PC-3 (cell line): ENCODE measurements around the gene RRP9. TPM values are rescaled to one million over a fixed set of nuclear protein-coding genes. Genes with fewer than 3 reads are reported as not detected.

Experiments
- ATAC-seq: fragments of 200-7000 bp; cut with Tn5 transposase; 2 replicates; pipeline ENCODE4 v1.9.1; 2020; ENCODE audit warnings: mild to moderate bottlenecking, moderate library complexity
- BruUV-seq: library from RNA; stranded (reverse); fragments of 400-500 nt; replicated peaks from 2 replicates; lab custom pipeline; 2021; lab: Mats Ljungman, UMichigan
- CTCF ChIA-PET: fragments of 300-600 bp; sonication (Branson Sonifier 250); formaldehyde crosslinking; loops from one replicate; lab custom pipeline; 2022; ENCODE audit warnings: antibody characterized with exemption; lab: Charles Lee
- POLR2A ChIA-PET: fragments of 300-600 bp; sonication (Branson Sonifier 250); formaldehyde crosslinking; loops from one replicate; lab custom pipeline; 2022; ENCODE audit warnings: antibody characterized with exemption; ENCODE audit not compliant: unreplicated experiment; lab: Charles Lee
- DNase-seq: peaks from one replicate; pipeline ENCODE4 v3.0.0-alpha.2; 2015
- H2AFZ ChIP-seq: fragments of 300-600 bp; sonication (generic); 2 replicates; pipeline ENCODE4 v1.6.0; 2016; ENCODE audit warnings: antibody characterized with exemption, low read length
- H3F3A ChIP-seq: fragments of 300-600 bp; sonication (generic); one replicate; pipeline ENCODE4 v1.6.0; 2017; ENCODE audit warnings: antibody characterized with exemption, low read length, control low read depth, mild to moderate bottlenecking; ENCODE audit not compliant: unreplicated experiment
- H3K27ac ChIP-seq: fragments of 300-600 bp; sonication (generic); 2 replicates; pipeline ENCODE4 v1.5.1; 2016; ENCODE audit warnings: mild to moderate bottlenecking, low read length
- H3K27me3 ChIP-seq: fragments of 300-600 bp; sonication (generic); 2 replicates; pipeline ENCODE4 v1.6.1; 2016; ENCODE audit warnings: low read length, mixed read lengths
- H3K36me3 ChIP-seq: fragments of 300-600 bp; sonication (generic); 2 replicates; pipeline ENCODE4 v1.6.1; 2016; ENCODE audit warnings: low read depth, mixed run types, low read length, mixed read lengths
- H3K4me1 ChIP-seq: fragments of 300-600 bp; sonication (generic); 2 replicates; pipeline ENCODE4 v1.5.1; 2016; ENCODE audit warnings: low read length; ENCODE audit not compliant: insufficient read depth
- H3K4me2 ChIP-seq: fragments of 300-600 bp; sonication (generic); 2 replicates; pipeline ENCODE4 v1.6.0; 2016; ENCODE audit warnings: low read length
- H3K4me3 ChIP-seq: fragments of 300-600 bp; sonication (generic); 2 replicates; pipeline ENCODE4 v1.5.1; 2016; ENCODE audit warnings: mild to moderate bottlenecking, low read length, mixed read lengths
- H3K79me2 ChIP-seq: fragments of 300-600 bp; sonication (generic); 2 replicates; pipeline ENCODE4 v1.6.1; 2017; ENCODE audit warnings: low read length, mixed read lengths
- H3K9ac ChIP-seq: fragments of 300-600 bp; sonication (generic); 2 replicates; pipeline ENCODE4 v1.6.0; 2016; ENCODE audit warnings: mild to moderate bottlenecking, low read length
- H3K9me2 ChIP-seq: fragments of 300-600 bp; sonication (generic); replicated peaks from 2 replicates; pipeline ENCODE4 v1.6.1; 2016; ENCODE audit warnings: mixed run types, low read length, mixed read lengths
- H3K9me3 ChIP-seq: fragments of 300-600 bp; sonication (generic); 2 replicates; pipeline ENCODE4 v1.6.1; 2016; ENCODE audit warnings: low read length, mixed read lengths
- H4K20me1 ChIP-seq: fragments of 300-600 bp; sonication (generic); 2 replicates; pipeline ENCODE4 v1.6.1; 2016; ENCODE audit warnings: low read length, mixed read lengths
- EZH2 ChIP-seq: fragments of 300-600 bp; sonication (generic); IDR thresholded peaks from one replicate; pipeline ENCODE4 v1.6.1; 2017; ENCODE audit warnings: antibody characterized with exemption, mild to moderate bottlenecking, low read length; ENCODE audit not compliant: unreplicated experiment
- EZH2phosphoT487 ChIP-seq: fragments of 300-600 bp; sonication (generic); IDR thresholded peaks from 2 replicates; pipeline ENCODE4 v1.6.1; 2018; ENCODE audit warnings: mild to moderate bottlenecking, antibody characterized with exemption, low read length, borderline replicate concordance
- intact Hi-C: fragments of 100-400 bp; cut with micrococcal nuclease; formaldehyde crosslinking; loops from 2 replicates; pipeline ENCODE4 v1.9.0; 2023
- total RNA-seq: library from RNA; depleted of rRNA; stranded (reverse); fragments of >200 nt; gene quantifications from 2 replicates; pipeline ENCODE4 v1.2.3, GENCODE V29; 2014
- TF ChIP-seq, protein P1 (sequence below): fragments of 300-600 bp; sonication (generic); conservative IDR thresholded peaks from 2 replicates; pipeline ENCODE4 v1.5.1; 2017; ENCODE audit warnings: antibody characterized with exemption, low read depth, mild to moderate bottlenecking, low read length

The RRP9 gene
- total RNA-seq, 1 experiment from 2014 or later = 95.0 TPM

GRCh38 chr3:51897391-51897790 lies 44.3 kb downstream of the RRP9 start:
- Histone ChIP-seq H3K9me3 (no peaks in the 10 kb centered on the region), H3F3A (no peaks in the 10 kb centered on the region), H3K9me2 (no peaks in the 10 kb centered on the region), H3K4me2 (peak overlapping the region; percentile 66; the same call in 1 of the 2 replicates), H3K36me3 (no peaks in the 10 kb centered on the region), H3K4me1 (peaks cover 27% of the 10 kb centered on the region), H3K4me3 (no peak overlapping the region), H4K20me1 (no peaks in the 10 kb centered on the region), H3K27ac (peak overlapping the region; percentile 74; the same call in 1 of the 2 replicates), H3K9ac (no peak overlapping the region), H3K27me3 (no peaks in the 10 kb centered on the region), H2AFZ (no peak overlapping the region), H3K79me2 (no peaks in the 10 kb centered on the region)
- ChIA-PET CTCF (interaction anchor here (1.0 kb wide), 1 partner anchor 10 kb away, joined by 3 read pairs; no protein-coding TSS in a partner anchor), POLR2A (no interaction called here)
- no peak for TF ChIP-seq EZH2phosphoT487
- TF ChIP-seq, protein P1, sequence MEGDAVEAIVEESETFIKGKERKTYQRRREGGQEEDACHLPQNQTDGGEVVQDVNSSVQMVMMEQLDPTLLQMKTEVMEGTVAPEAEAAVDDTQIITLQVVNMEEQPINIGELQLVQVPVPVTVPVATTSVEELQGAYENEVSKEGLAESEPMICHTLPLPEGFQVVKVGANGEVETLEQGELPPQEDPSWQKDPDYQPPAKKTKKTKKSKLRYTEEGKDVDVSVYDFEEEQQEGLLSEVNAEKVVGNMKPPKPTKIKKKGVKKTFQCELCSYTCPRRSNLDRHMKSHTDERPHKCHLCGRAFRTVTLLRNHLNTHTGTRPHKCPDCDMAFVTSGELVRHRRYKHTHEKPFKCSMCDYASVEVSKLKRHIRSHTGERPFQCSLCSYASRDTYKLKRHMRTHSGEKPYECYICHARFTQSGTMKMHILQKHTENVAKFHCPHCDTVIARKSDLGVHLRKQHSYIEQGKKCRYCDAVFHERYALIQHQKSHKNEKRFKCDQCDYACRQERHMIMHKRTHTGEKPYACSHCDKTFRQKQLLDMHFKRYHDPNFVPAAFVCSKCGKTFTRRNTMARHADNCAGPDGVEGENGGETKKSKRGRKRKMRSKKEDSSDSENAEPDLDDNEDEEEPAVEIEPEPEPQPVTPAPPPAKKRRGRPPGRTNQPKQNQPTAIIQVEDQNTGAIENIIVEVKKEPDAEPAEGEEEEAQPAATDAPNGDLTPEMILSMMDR = no peak
- TF ChIP-seq EZH2 = no peak
- no peak for DNase-seq
- no TSS peak for BruUV-seq
- intact Hi-C loops = no loop called here
- no peak for ATAC-seq

DNA sequence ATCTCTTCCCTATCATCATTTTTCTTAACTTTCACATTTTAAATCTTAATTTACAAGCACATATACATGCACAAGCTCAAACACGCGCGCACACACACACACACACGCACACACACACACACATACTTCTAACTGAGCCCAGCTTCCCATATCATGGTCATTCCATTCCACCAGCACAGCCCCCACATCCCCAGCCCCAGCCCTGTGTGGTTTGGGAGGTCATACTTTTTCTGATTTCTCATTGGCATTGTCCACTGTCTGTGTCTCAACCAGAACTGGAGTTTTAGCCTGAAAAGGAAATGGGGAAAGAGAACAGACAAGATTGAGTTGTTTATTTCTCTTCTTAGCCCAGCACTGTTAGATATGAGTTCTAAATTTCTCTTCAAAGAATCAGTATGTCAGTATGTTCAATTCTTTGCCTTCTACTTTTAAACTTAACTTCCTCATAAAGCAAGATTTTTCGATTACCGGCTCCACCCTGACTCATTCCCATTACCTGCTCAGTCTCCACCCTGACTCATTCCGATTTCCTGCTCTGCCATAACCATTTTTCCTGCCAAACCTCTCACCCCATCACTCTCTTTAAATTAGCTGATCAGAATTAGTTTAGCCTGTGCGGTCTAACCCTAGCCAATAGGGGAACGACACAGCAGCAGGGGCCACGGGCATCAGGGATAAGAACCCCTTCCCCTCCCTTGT lies 44.9 kb downstream of the RRP9 start:
- CTCF ChIA-PET = interaction anchor here (1.0 kb wide), 1 partner anchor 9 kb away, joined by 3 read pairs; no protein-coding TSS in a partner anchor

More for the DNA sequence above, 44.9 kb downstream of the RRP9 start:
- H3K9ac ChIP-seq = no peak overlapping the region
- H3K36me3 ChIP-seq = no peaks in the 10 kb centered on the region
- H3K27me3 ChIP-seq = no peaks in the 10 kb centered on the region
- H3K4me3 ChIP-seq = no peak overlapping the region; the same call in 1 of the 2 replicates
- peak overlapping the region; percentile 74 for H3K27ac ChIP-seq
- H3F3A ChIP-seq = no peaks in the 10 kb centered on the region
- H2AFZ ChIP-seq = peak overlapping the region; percentile 43; the same call in 1 of the 2 replicates
- DNase-seq (peak; percentile 68), ATAC-seq (peak; percentile 58)
- no peaks in the 10 kb centered on the region for H4K20me1 ChIP-seq
- TF ChIP-seq EZH2 (no peak), EZH2phosphoT487 (no peak)
- TF ChIP-seq, protein P1 = no peak
- H3K9me3 ChIP-seq = no peaks in the 10 kb centered on the region
- no peaks in the 10 kb centered on the region for H3K79me2 ChIP-seq
- intact Hi-C loops = no loop called here
- peak overlapping the region; percentile 66 for H3K4me2 ChIP-seq
- H3K9me2 ChIP-seq = no peaks in the 10 kb centered on the region
- BruUV-seq = no TSS peak
- POLR2A ChIA-PET = no interaction called here
- peaks cover 23% of the 10 kb centered on the region for H3K4me1 ChIP-seq
